A549 (cell line): ENCODE data around the gene GPR18. TPM values are rescaled to one million over a fixed set of nuclear protein-coding genes. Genes with fewer than 3 reads are reported as not detected.

Experiments
- ATAC-seq, 2 experiments: fragments of 200-7000 bp in 1 of 2; fragments of >200 bp in 1 of 2; cut with Nextera tagmentation in 1 of 2; cut with Tn5 transposase in 1 of 2; 3 replicates each; pipeline versions ENCODE4 v1.8.0 to v1.9.1; 2018 to 2020; ENCODE audit warnings: mild to moderate bottlenecking in 1 of 2, moderate library complexity in 1 of 2
- CTCF ChIA-PET: fragments of 300-600 bp; sonication (Branson Sonifier 250); formaldehyde crosslinking; extraction: SDS; loops from one replicate; lab custom pipeline; 2021; ENCODE audit warnings: antibody characterized with exemption, inconsistent platforms; lab: Yijun Ruan, JAX
- POLR2A ChIA-PET: fragments of 350-600 bp; formaldehyde crosslinking; extraction: SDS; loops from one replicate; lab custom pipeline; 2021; ENCODE audit warnings: antibody characterized with exemption, inconsistent platforms; lab: Yijun Ruan, JAX
- DNase-seq, 2 experiments: peaks; one replicate each; pipeline versions ENCODE4 v3.0.0 to v3.0.0-alpha.2; 2011 to 2016; ENCODE audit warnings: low read depth in 1 of 2, low spot score in 1 of 2
- FAIRE-seq: peaks from 2 replicates; lab custom pipeline; 2011; peaks lifted over from hg19 to GRCh38; lab: Jason Lieb, UNC
- H3K27ac ChIP-seq, 2 experiments: fragments of >200 bp; sonication (Bioruptor Twin); formaldehyde crosslinking; 3 replicates each; pipeline ENCODE4 v1.5.1; 2016 to 2017
- H3K4me1 ChIP-seq: fragments of >200 bp; sonication (Bioruptor Twin); formaldehyde crosslinking; 3 replicates; pipeline ENCODE4 v1.6.1; 2016
- H3K4me2 ChIP-seq: fragments of >200 bp; sonication (Bioruptor Twin); formaldehyde crosslinking; 3 replicates; pipeline ENCODE4 v1.6.1; 2016
- H3K4me3 ChIP-seq: fragments of >200 bp; sonication (Bioruptor Twin); formaldehyde crosslinking; 3 replicates; pipeline ENCODE4 v1.5.1; 2016
- H3K9me3 ChIP-seq: fragments of >200 bp; sonication (Bioruptor Twin); formaldehyde crosslinking; 3 replicates; pipeline ENCODE4 v1.6.1; 2016
- CBX2 ChIP-seq: fragments of 200-600 bp; sonication (generic); IDR thresholded peaks from 2 replicates; pipeline ENCODE4 v1.6.1; 2016; ENCODE audit warnings: low read depth, mild to moderate bottlenecking, borderline replicate concordance
- CEBPB ChIP-seq, 2 experiments: fragments of >200 bp in 1 of 2; sonication (Bioruptor Twin) in 1 of 2; formaldehyde crosslinking in 1 of 2; IDR thresholded peaks; 2 replicates each; pipeline ENCODE4 v1.6.1; 2012 to 2016
- CHD4 ChIP-seq: fragments of 200-600 bp; sonication (generic); IDR thresholded peaks from 2 replicates; pipeline ENCODE4 v1.6.1; 2016; ENCODE audit warnings: antibody characterized with exemption, mild to moderate bottlenecking, borderline replicate concordance
- CTCF ChIP-seq: fragments of >200 bp; sonication (Bioruptor Twin); formaldehyde crosslinking; IDR thresholded peaks from 3 replicates; pipeline ENCODE4 v1.5.1; 2016
- E2F6 ChIP-seq: IDR thresholded peaks from 2 replicates; pipeline ENCODE4 v1.6.1; 2012; ENCODE audit warnings: low read depth, borderline replicate concordance
- EHMT2 ChIP-seq: fragments of 200-600 bp; sonication (generic); IDR thresholded peaks from 2 replicates; pipeline ENCODE4 v1.6.1; 2016; ENCODE audit warnings: antibody characterized with exemption, low read depth, mild to moderate bottlenecking, moderate library complexity
- ELK1 ChIP-seq: fragments of 150-350 bp; IDR thresholded peaks from 2 replicates; pipeline ENCODE4 v1.6.1; 2014; ENCODE audit warnings: low read depth, mild to moderate bottlenecking, low read length
- ESRRA ChIP-seq: fragments of 150-350 bp; IDR thresholded peaks from 2 replicates; pipeline ENCODE4 v1.6.1; 2014; ENCODE audit warnings: mild to moderate bottlenecking, low read length, borderline replicate concordance
- FOSB ChIP-seq: fragments of 250-450 bp; sonication (Bioruptor Pico); IDR thresholded peaks from 2 replicates; pipeline ENCODE4 v1.5.0; 2020; ENCODE audit warnings: mild to moderate bottlenecking, moderate library complexity
- FOSL2 ChIP-seq, 2 experiments: fragments of 450-650 bp in 1 of 2; fragments of >200 bp in 1 of 2; sonication (Bioruptor Twin) in 1 of 2; formaldehyde crosslinking; IDR thresholded peaks; 2 replicates each; pipeline versions ENCODE4 v1.5.0 to v1.6.1; 2016 to 2020; ENCODE audit warnings: mild to moderate bottlenecking in 1 of 2, moderate library complexity in 1 of 2
- HES2 ChIP-seq: fragments of >200 bp; sonication (Bioruptor Twin); formaldehyde crosslinking; IDR thresholded peaks from 2 replicates; pipeline ENCODE4 v1.6.1; 2016
- HEYL ChIP-seq: fragments of 250-450 bp; sonication (Bioruptor Pico); IDR thresholded peaks from 2 replicates; pipeline ENCODE4 v1.8.0; 2021; ENCODE audit warnings: mild to moderate bottlenecking, moderate library complexity
- HOXA7 ChIP-seq: fragments of 250-450 bp; sonication (Bioruptor Pico); IDR thresholded peaks from 2 replicates; pipeline ENCODE4 v1.5.0; 2020; ENCODE audit warnings: mild to moderate bottlenecking, moderate library complexity
- HOXB13 ChIP-seq: fragments of 250-450 bp; sonication (Bioruptor Pico); IDR thresholded peaks from 2 replicates; pipeline ENCODE4 v1.5.0; 2020; ENCODE audit warnings: low read depth, mild to moderate bottlenecking, moderate library complexity
- JUN ChIP-seq, 2 experiments: fragments of >200 bp; sonication (Bioruptor Twin); formaldehyde crosslinking; IDR thresholded peaks; 2 replicates in 1 of 2; 3 replicates in 1 of 2; pipeline ENCODE4 v1.6.1; 2016 to 2017
- JUNB ChIP-seq: fragments of >200 bp; sonication (Bioruptor Twin); formaldehyde crosslinking; IDR thresholded peaks from 2 replicates; pipeline ENCODE4 v1.6.1; 2016
- KDM1A ChIP-seq: fragments of 200-600 bp; sonication (generic); IDR thresholded peaks from 2 replicates; pipeline ENCODE4 v1.6.1; 2016; ENCODE audit warnings: low read depth, mild to moderate bottlenecking
- MAX ChIP-seq: IDR thresholded peaks from 2 replicates; pipeline ENCODE4 v1.6.1; 2012
- MYC ChIP-seq: IDR thresholded peaks from 2 replicates; pipeline ENCODE4 v1.6.1; 2012; ENCODE audit warnings: mild to moderate bottlenecking, inconsistent platforms, low read length, improper control_type of control experiment, borderline replicate concordance
- NFE2L2 ChIP-seq: fragments of 150-350 bp; conservative IDR thresholded peaks from 2 replicates; pipeline ENCODE4 v1.6.1; 2014; ENCODE audit warnings: low read length
- PBX3 ChIP-seq: IDR thresholded peaks from 2 replicates; pipeline ENCODE4 v1.6.1; 2012
- RCOR1 ChIP-seq: fragments of 150-350 bp; IDR thresholded peaks from 2 replicates; pipeline ENCODE4 v1.6.1; 2014; ENCODE audit warnings: antibody characterized with exemption, low read length, low read depth
- REST ChIP-seq: fragments of 200-600 bp; sonication (generic); IDR thresholded peaks from 2 replicates; pipeline ENCODE4 v1.6.1; 2016; ENCODE audit warnings: antibody characterized with exemption, mild to moderate bottlenecking, moderate library complexity
- TP53 ChIP-seq: fragments of 250-450 bp; sonication (Bioruptor Pico); IDR thresholded peaks from 2 replicates; pipeline ENCODE4 v1.5.0; 2021; ENCODE audit warnings: mild to moderate bottlenecking, moderate library complexity
- ZNF302 ChIP-seq: fragments of 250-450 bp; sonication (Bioruptor Pico); IDR thresholded peaks from 2 replicates; pipeline ENCODE4 v1.9.0; 2021; ENCODE audit warnings: inconsistent platforms, mild to moderate bottlenecking, moderate library complexity
- ZSCAN20 ChIP-seq: fragments of 250-450 bp; sonication (Bioruptor Pico); IDR thresholded peaks from 2 replicates; pipeline ENCODE4 v1.8.0; 2022; ENCODE audit warnings: mild to moderate bottlenecking, moderate library complexity
- WGBS: methylation state at CpG from one replicate; pipeline ENCODE4 v1.1.6; 2017; ENCODE audit errors: missing lambda C conversion rate; 5-methylcytosine and 5-hydroxymethylcytosine counted together
- polyA plus RNA-seq, 4 experiments: library from polyadenylated mRNA; depleted of rRNA in 3 of 4; stranded (reverse); fragments of >200 nt; fragmentation: RNase III in 1 of 4; extraction: RNeasy Plus Mini Kit Qiagen cat#74134 plus additional on column Dnase treatment in 1 of 4; gene quantifications; 2 replicates in 3 of 4; 3 replicates in 1 of 4; pipeline ENCODE4 v1.2.3, GENCODE V29; 2011 to 2017

The GPR18 gene
- polyA plus RNA-seq, 2 of the 4 experiments (the other 2 are of a cell fraction) = not detected

GRCh38 chr13:99276706-99277105 is 18.5 kb upstream of the GPR18 start:
- no peak for TF ChIP-seq EHMT2
- no peak for TF ChIP-seq HES2
- TF ChIP-seq ESRRA = no peak
- no peak for TF ChIP-seq JUNB
- TF ChIP-seq KDM1A = no peak
- no peak for TF ChIP-seq FOSL2 (IDR thresholded peaks at IDR 0.05)
- no peak for TF ChIP-seq FOSL2 (CRISPR knock-in tag; IDR thresholded peaks at IDR 0.05)
- TF ChIP-seq HEYL (CRISPR knock-in tag) = no peak
- no peak for TF ChIP-seq JUN (IDR thresholded peaks at IDR 0.05)
- no peak for TF ChIP-seq TP53 (CRISPR knock-in tag)
- TF ChIP-seq HOXB13 (CRISPR knock-in tag) = no peak
- TF ChIP-seq CTCF = no peak
- TF ChIP-seq REST = no peak
- TF ChIP-seq ZNF302 (CRISPR knock-in tag) = no peak
- TF ChIP-seq NFE2L2 = no peak
- DNase-seq (no peak), FAIRE-seq (no peak), ATAC-seq (no peak)
- H3K9me3 ChIP-seq = peaks cover 4% of the 10 kb centered on the region; the same call in 1 of the 3 replicates
- POLR2A ChIA-PET = no interaction called here
- H3K4me2 ChIP-seq = no peak overlapping the region
- no peak overlapping the region for H3K4me3 ChIP-seq
- 92% methylated on average over 2 of the region's 2 CpGs for WGBS
- H3K4me1 ChIP-seq = no peaks in the 10 kb centered on the region
- CTCF ChIA-PET = interaction anchor here (0.7 to 1.8 kb wide), 3 partner anchors 10 to 160 kb away, joined by 3 to 4 read pairs (median 4); no protein-coding TSS in a partner anchor
- H3K27ac ChIP-seq = no peak overlapping the region

GRCh38 chr13:99275093-99275469 is 16.9 kb upstream of the GPR18 start:
- DNase-seq (no peak), ATAC-seq (no peak)
- CTCF ChIA-PET = interaction anchor here (1.3 to 1.6 kb wide), 4 partner anchors 9 to 162 kb away, joined by 4 to 6 read pairs (median 6); no protein-coding TSS in a partner anchor

More at GRCh38 chr13:99275093-99275469, 16.9 kb upstream of the GPR18 start:
- TF ChIP-seq ZSCAN20 (CRISPR knock-in tag) (no peak), EHMT2 (no peak), KDM1A (no peak), ELK1 (no peak), MYC (no peak), FOSL2 (IDR thresholded peaks at IDR 0.05) (no peak), FOSL2 (CRISPR knock-in tag; IDR thresholded peaks at IDR 0.05) (no peak), CEBPB (IDR thresholded peaks at IDR 0.05) (no peak), JUN (IDR thresholded peaks at IDR 0.05) (no peak), HOXA7 (CRISPR knock-in tag) (no peak), PBX3 (no peak), FOSB (CRISPR knock-in tag) (no peak), MAX (no peak), RCOR1 (no peak), E2F6 (no peak), CHD4 (no peak), CBX2 (no peak)
- TF ChIP-seq, all 56 proteins: peak for 0
- no peak overlapping the region for H3K4me3 ChIP-seq
- peaks cover 4% of the 10 kb centered on the region; the same call in 1 of the 3 replicates for H3K9me3 ChIP-seq
- POLR2A ChIA-PET = no interaction called here
- no peaks in the 10 kb centered on the region for H3K4me1 ChIP-seq
- no peak overlapping the region for H3K27ac ChIP-seq
- no peak for FAIRE-seq
- WGBS = 44% methylated on average over 1 of the region's 1 CpG
- H3K4me2 ChIP-seq = no peak overlapping the region
